Endothelial cell of umbilical vein (primary cell): ENCODE data around the gene ANXA2. TPM values are rescaled to one million over a fixed set of nuclear protein-coding genes. Genes with fewer than 3 reads are reported as not detected.

Source experiments
- BruUV-seq: library from RNA; stranded (reverse); fragments of 400-500 nt; replicated peaks from 2 replicates; lab custom pipeline; 2021; lab: Mats Ljungman, UMichigan
- CTCF ChIA-PET: fragments of 300-600, 350-600 bp; sonication (Branson Sonifier 250); formaldehyde crosslinking; loops from one replicate; lab custom pipeline; 2021; ENCODE audit warnings: antibody characterized with exemption, inconsistent platforms; lab: Charles Lee
- POLR2A ChIA-PET: fragments of 300-600, 350-600 bp; sonication (Branson Sonifier 250); formaldehyde crosslinking; loops from one replicate; lab custom pipeline; 2021; ENCODE audit warnings: antibody characterized with exemption, inconsistent platforms; lab: Charles Lee
- DNase-seq: peaks from one replicate; pipeline ENCODE4 v3.0.0-alpha.2; 2011; ENCODE audit warnings: low read depth, low spot score
- FAIRE-seq: peaks from 2 replicates; lab custom pipeline; 2011; peaks lifted over from hg19 to GRCh38; lab: Jason Lieb, UNC
- H2AFZ ChIP-seq: 2 replicates; pipeline ENCODE4 v1.6.0; 2012; ENCODE audit warnings: low read depth, low read length, control low read depth, inconsistent platforms
- H3K27ac ChIP-seq: 2 replicates; pipeline ENCODE4 v1.5.1; 2011; ENCODE audit warnings: low read depth, mild to moderate bottlenecking, control low read depth, low read length, moderate library complexity; ENCODE audit not compliant: insufficient read depth
- H3K27me3 ChIP-seq, 2 experiments: 2 replicates each; pipeline versions ENCODE4 v1.6.0 to v1.6.1; 2011; ENCODE audit warnings: low read length in 2 of 2, mixed read lengths in 1 of 2; ENCODE audit not compliant: control insufficient read depth in 2 of 2, insufficient read depth in 2 of 2
- H3K36me3 ChIP-seq, 2 experiments: 2 replicates in 1 of 2; 3 replicates in 1 of 2; pipeline ENCODE4 v1.5.1; 2011; ENCODE audit warnings: low read length in 2 of 2, mild to moderate bottlenecking in 1 of 2, moderate library complexity in 1 of 2; ENCODE audit not compliant: control insufficient read depth in 2 of 2, insufficient read depth in 2 of 2; ENCODE audit errors: extremely low read depth in 1 of 2
- H3K4me1 ChIP-seq: 3 replicates; pipeline ENCODE4 v1.5.1; 2011; ENCODE audit warnings: mild to moderate bottlenecking, low read length; ENCODE audit not compliant: control insufficient read depth, insufficient read depth; ENCODE audit errors: extremely low read depth
- H3K4me2 ChIP-seq: 2 replicates; pipeline ENCODE4 v1.6.1; 2011; ENCODE audit warnings: low read length, control low read depth, mixed read lengths; ENCODE audit not compliant: insufficient read depth
- H3K4me3 ChIP-seq, 3 experiments: fragments of 200-600 bp in 1 of 3; sonication (generic), shearing (Covaris generic) in 1 of 3; replicated peaks in 1 of 3; 2 replicates each; pipeline ENCODE4 v1.5.1; 2011 to 2016; ENCODE audit warnings: control low read depth in 3 of 3, low read length in 3 of 3, mild to moderate bottlenecking in 2 of 3, inconsistent platforms in 1 of 3, low read depth in 1 of 3, moderate library complexity in 1 of 3; ENCODE audit not compliant: insufficient read depth in 1 of 3
- H3K79me2 ChIP-seq: 2 replicates; pipeline ENCODE4 v1.6.0; 2012; ENCODE audit warnings: low read length, inconsistent platforms; ENCODE audit not compliant: control insufficient read depth, insufficient read depth
- H3K9ac ChIP-seq: replicated peaks from 2 replicates; pipeline ENCODE3; 2011; ENCODE audit warnings: low read length, control low read depth; ENCODE audit not compliant: insufficient read depth; ENCODE audit errors: extremely low read depth
- H3K9me1 ChIP-seq: replicated peaks from 3 replicates; pipeline ENCODE4 v1.6.0; 2011; ENCODE audit warnings: mild to moderate bottlenecking, low read length; ENCODE audit not compliant: control insufficient read depth, insufficient read depth; ENCODE audit errors: extremely low read depth
- H3K9me3 ChIP-seq: replicated peaks from 2 replicates; pipeline ENCODE4 v1.5.1; 2012; ENCODE audit warnings: low read length, inconsistent platforms; ENCODE audit not compliant: control insufficient read depth, insufficient read depth
- H4K20me1 ChIP-seq: replicated peaks from 2 replicates; pipeline ENCODE3; 2011; ENCODE audit warnings: mild to moderate bottlenecking, low read length; ENCODE audit not compliant: control insufficient read depth, insufficient read depth; ENCODE audit errors: extremely low read depth
- CTCF ChIP-seq, 2 donors: IDR thresholded peaks; 1 replicate in 1 of 2; 2 replicates in 1 of 2; pipeline ENCODE4 v1.5.1; 2011; ENCODE audit warnings: low read length in 2 of 2, mild to moderate bottlenecking in 2 of 2, moderate library complexity in 2 of 2, control low read depth in 1 of 2, inconsistent platforms in 1 of 2, low read depth in 1 of 2; ENCODE audit not compliant: insufficient read depth in 1 of 2; ENCODE audit errors: extremely low read depth in 1 of 2
- EZH2 ChIP-seq: IDR thresholded peaks from 2 replicates; pipeline ENCODE4 v1.6.1; 2012; ENCODE audit warnings: borderline replicate concordance, low read depth, mild to moderate bottlenecking, moderate library complexity, low read length, inconsistent platforms; ENCODE audit not compliant: severe bottlenecking
- FOS ChIP-seq: IDR thresholded peaks from 2 replicates; pipeline ENCODE4 v1.6.1; 2011; ENCODE audit warnings: mild to moderate bottlenecking, low read length, moderate library complexity, borderline replicate concordance; ENCODE audit not compliant: insufficient read depth
- GATA2 ChIP-seq: IDR thresholded peaks from 2 replicates; pipeline ENCODE4 v1.7.0; 2011; ENCODE audit warnings: low read depth, mild to moderate bottlenecking, moderate library complexity, mixed read lengths, low read length; ENCODE audit not compliant: insufficient read length, insufficient read depth
- JUN ChIP-seq: IDR thresholded peaks from 2 replicates; pipeline ENCODE4 v1.6.1; 2011; ENCODE audit warnings: borderline replicate concordance, low read depth; ENCODE audit not compliant: insufficient read length, insufficient read depth
- MAX ChIP-seq: IDR thresholded peaks from 2 replicates; pipeline ENCODE4 v1.6.1; 2011; ENCODE audit not compliant: insufficient read depth, insufficient read length
- MYC ChIP-seq: IDR thresholded peaks from one replicate; pipeline ENCODE4 v1.6.1; 2011; ENCODE audit warnings: mild to moderate bottlenecking, low read depth, low read length
- POLR2A ChIP-seq: IDR thresholded peaks from 2 replicates; pipeline ENCODE4 v1.6.1; 2012; ENCODE audit warnings: low read depth, mild to moderate bottlenecking, control low read depth, low read length
- POLR2AphosphoS5 ChIP-seq: IDR thresholded peaks from 2 replicates; pipeline ENCODE4 v1.6.1; 2012; ENCODE audit warnings: low read depth, mild to moderate bottlenecking, control low read depth, low read length, moderate library complexity; ENCODE audit not compliant: insufficient read depth
- dilution Hi-C: fragments of 300-500 bp; cut with MboI; formaldehyde crosslinking; loops from one replicate; pipeline ENCODE4 v1.15.0; 2019; ENCODE audit warnings: low sequenced_read_pairs; ENCODE audit not compliant: extremely low pct_ligation_motif_present
- intact Hi-C: fragments of 100-400 bp; cut with micrococcal nuclease; formaldehyde crosslinking; loops from one replicate; pipeline ENCODE4 v1.10.0; 2022
- polyA plus RNA-seq, 4 experiments: library from polyadenylated mRNA; depleted of rRNA in 3 of 4; stranded (reverse) in 3 of 4; unstranded in 1 of 4; fragments of >200 nt; gene quantifications; 2 replicates each; pipeline versions ENCODE4 v1.2.1 to v1.2.3, GENCODE V29; 2011 to 2012; ENCODE audit warnings: missing spikeins in 1 of 4
- total RNA-seq: library from RNA; stranded (reverse); gene quantifications from 2 replicates; pipeline ENCODE4 v1.2.3, GENCODE V29; 2021

The ANXA2 gene
- total and polyA plus RNA-seq, 2 donors (not counting 3 experiments of a cell fraction or from before 2014, with no cell fraction given): 2,725 to 3,299 TPM

- no peak for DNase-seq
- no TSS peak for BruUV-seq
- H3K4me1 ChIP-seq: no peaks in the 10 kb centered on the region
- POLR2A ChIA-PET: no interaction called here
- intact Hi-C loops: loop anchor here (1.0 to 10.0 kb wide), 4 partner anchors 201 to 794 kb away; no protein-coding TSS in a partner anchor
- no peaks in the 10 kb centered on the region for H3K79me2 ChIP-seq
- no peak overlapping the region for H3K27ac ChIP-seq
- H3K9me1 ChIP-seq: no peaks in the 10 kb centered on the region
- no peak overlapping the region for H3K9ac ChIP-seq
- peaks cover 30 to 52% of the 10 kb centered on the region in 2 experiments for H3K27me3 ChIP-seq
- H4K20me1 ChIP-seq: no peaks in the 10 kb centered on the region
- dilution Hi-C loops: no loop called here
- H3K9me3 ChIP-seq: no peaks in the 10 kb centered on the region
- no peak overlapping the region for H2AFZ ChIP-seq
- CTCF ChIA-PET: interaction anchor here (0.6 to 11.1 kb wide), 22 partner anchors 8 to 793 kb away, joined by 3 to 188 read pairs (median 6); no protein-coding TSS in a partner anchor
- TF ChIP-seq MYC (no peak), POLR2A (no peak), EZH2 (no peak), MAX (no peak), GATA2 (no peak), JUN (no peak), POLR2AphosphoS5 (no peak), CTCF (IDR thresholded peaks at IDR 0.05; ENCODE audit: extremely low read depth in 1 of 2, insufficient read depth in 1 of 2, low read depth in 1 of 2, low read length in 2 of 2) (no peak), FOS (no peak)
- H3K36me3 ChIP-seq: no peaks in the 10 kb centered on the region
- FAIRE-seq: no peak
- no peak overlapping the region for H3K4me3 ChIP-seq
- no peak overlapping the region for H3K4me2 ChIP-seq
These were observed 71.9 kb downstream of the ANXA2 start for GRCh38 chr15:60325905-60326304.
